Frontal cortex (tissue), 4 donors: ENCODE data around the gene NEDD1. TPM values are rescaled to one million over a fixed set of nuclear protein-coding genes. Genes with fewer than 3 reads are reported as not detected.

Experiments
- DNase-seq, 2 donors: peaks; one replicate each; pipeline ENCODE4 v3.0.0; 2012; ENCODE audit warnings: low spot score in 2 of 2
- FAIRE-seq: peaks from 2 replicates; lab custom pipeline; 2012; peaks lifted over from hg19 to GRCh38; lab: Jason Lieb, UNC
- small RNA-seq: library from RNA; depleted of rRNA; stranded (forward); fragments of <200 nt; gene quantifications from one replicate; pipeline ENCODE3, GENCODE V24; 2014
- total RNA-seq: library from RNA; depleted of rRNA; stranded (reverse); fragments of >200 nt; gene quantifications from one replicate; pipeline ENCODE4 v1.2.3, GENCODE V29; 2014
- donor health status: control.
- donor health status: control.
- donor health status: control.

The NEDD1 gene
- total RNA-seq, 1 donor from 2014 or later: 13.9 TPM

DNA sequence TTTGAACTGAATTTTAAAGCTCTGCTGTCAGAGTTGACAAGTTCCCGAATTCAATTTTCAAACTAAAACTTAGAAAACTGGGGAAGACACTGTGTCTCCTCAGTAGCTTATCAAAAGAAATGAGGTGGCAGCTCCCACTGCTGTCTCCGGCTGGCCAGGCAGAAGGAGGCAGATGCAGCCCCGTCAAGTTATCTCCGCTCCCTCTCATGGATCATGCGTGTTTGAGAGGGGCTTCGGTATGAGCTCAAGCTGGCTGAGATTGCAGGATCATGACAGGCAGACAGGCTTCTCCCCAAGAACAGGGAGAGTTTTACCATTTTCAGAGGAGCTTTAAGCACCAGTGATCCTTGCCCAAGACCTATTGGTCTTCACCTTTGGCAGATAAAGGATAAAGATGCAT lies 88.8 kb downstream of the NEDD1 start:
- DNase-seq (no peak), FAIRE-seq (no peak)

GRCh38 chr12:96997797-96998484 lies 90.9 kb downstream of the NEDD1 start:
- FAIRE-seq: no peak

DNA sequence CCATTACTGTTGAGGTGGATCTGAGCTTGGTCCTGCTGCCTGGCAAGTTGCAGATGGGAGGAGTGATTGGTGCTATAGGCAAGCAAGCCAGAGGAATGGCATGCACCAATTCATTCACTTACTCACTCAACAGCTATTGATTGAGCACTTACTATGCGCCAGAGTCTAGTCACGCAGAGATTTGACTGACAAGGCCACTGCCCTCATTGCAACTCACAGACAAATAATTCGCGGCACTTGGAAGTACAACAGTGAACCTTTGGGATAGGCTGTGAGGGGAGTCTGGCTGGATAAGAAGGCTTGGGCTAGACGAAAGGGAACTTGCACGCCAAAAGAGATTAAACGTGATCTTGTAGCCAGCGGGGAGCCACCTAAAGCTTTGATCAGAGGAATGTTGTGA lies 96.2 kb downstream of the NEDD1 start:
- no peak for DNase-seq
- no peak for FAIRE-seq

More at GRCh38 chr12:96997797-96998484, 90.9 kb downstream of the NEDD1 start:
- DNase-seq: no peak

Small RNA genes lying within 50 kb of the gene (small RNA-seq; reads per million reads assigned to genes)
- not detected for gene RF00019
